Measurements from ENCODE around the gene MYO9B.

Gene MYO9B

DNA sequence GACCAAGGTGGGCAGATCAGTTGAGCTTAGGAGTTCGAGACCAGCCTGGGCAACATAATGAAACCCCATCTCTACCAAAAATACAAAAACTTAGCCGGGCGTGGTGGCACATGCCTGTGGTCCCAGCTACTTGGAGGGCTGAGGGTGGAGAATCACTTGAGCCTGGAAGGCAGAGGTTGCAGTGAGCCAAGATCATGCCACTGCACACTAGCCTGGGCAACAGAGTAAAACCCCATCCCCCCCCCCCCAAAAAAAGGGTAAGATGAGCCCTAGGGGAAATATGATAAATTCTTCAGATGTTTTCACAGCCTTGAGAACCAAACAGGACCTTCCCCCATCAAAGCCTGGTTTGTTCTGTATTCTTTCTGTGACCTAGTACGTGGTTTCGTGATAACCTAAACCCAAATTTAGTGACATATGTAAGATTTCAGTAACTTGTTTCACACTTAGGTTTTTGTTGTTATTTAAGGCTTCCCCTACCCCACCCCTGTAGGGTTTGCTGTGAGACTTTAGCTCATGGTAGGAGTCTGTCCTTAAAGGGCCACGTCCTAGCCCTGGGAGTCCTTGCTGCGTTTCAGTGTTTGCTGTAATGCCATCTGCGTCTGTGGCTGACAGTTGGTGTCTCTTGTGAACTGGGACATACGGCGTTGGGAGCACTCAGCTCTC lies 49.6 kb downstream of the MYO9B start:
- H2AFZ ChIP-seq (ENCODE audit: low read length): no peak overlapping the region

DNA sequence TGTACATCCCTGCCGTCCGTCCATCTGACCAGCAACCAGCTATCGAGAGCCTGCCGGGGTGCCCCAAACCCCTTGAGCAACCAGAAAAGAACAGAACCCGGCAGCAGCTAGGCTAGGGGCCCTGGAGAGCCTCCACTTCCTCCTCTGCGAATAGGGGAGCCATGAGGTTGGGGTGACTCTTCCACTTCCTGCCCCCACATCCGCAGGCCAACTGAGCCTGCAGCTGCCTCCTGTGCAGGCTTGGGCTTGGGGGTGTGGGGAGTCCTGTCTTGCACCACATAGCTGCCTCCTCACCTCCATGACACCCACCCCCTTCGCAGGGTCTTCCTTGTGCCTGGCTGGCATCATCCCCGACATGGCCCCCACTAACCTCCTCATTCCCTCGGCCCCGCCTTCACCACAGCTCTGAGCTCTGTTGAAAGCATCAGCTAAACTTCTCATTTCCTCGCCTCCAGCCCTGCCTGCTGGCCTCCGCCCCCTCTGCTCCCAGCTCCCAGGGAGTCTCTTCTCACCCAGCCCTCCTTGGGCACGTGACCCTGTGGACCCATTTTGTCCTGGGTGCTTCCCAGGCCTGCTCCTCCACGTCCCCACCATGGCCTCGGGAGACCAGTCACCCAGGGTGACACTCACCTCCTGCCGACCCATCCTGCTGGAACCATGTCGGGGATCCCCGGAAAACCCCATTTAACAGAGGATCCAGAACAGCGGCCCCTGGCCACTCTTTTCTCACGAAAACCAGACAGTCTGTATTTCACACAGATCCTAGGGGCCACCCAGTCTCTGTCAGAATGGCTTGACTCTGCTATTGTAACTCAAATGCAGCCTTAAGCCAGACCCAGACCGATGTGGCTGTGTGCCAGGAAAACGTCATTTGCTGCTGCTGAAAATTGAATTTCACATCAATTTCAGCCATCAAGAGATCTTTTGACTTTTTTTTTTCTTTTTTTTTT lies 50.4 kb downstream of the MYO9B start:
- no peaks in the 10 kb centered on the region for H3K36me3 ChIP-seq (ENCODE audit: insufficient read depth, low read length)
- peak overlapping the region; percentile 30 for H3K4me3 ChIP-seq (ENCODE audit: low read depth, low read length, poor library complexity, severe bottlenecking)
- H3K4me1 ChIP-seq (ENCODE audit: insufficient read depth, low read length, severe bottlenecking): peaks cover 27% of the 10 kb centered on the region
- no peaks in the 10 kb centered on the region for H3K9me3 ChIP-seq (ENCODE audit: low read length)
- H3K79me2 ChIP-seq (ENCODE audit: insufficient read depth, low read length): no peaks in the 10 kb centered on the region
- H4K20me1 ChIP-seq (ENCODE audit: insufficient read depth, low read length): no peaks in the 10 kb centered on the region
- no peaks in the 10 kb centered on the region for H3F3A ChIP-seq (ENCODE audit: insufficient read depth, low read length)
- no peak overlapping the region for H2AFZ ChIP-seq (ENCODE audit: low read length)
- no peak for TF ChIP-seq EZH2 (IDR thresholded peaks at IDR 0.05; ENCODE audit: borderline replicate concordance, low read length)
- TF ChIP-seq, protein P1, sequence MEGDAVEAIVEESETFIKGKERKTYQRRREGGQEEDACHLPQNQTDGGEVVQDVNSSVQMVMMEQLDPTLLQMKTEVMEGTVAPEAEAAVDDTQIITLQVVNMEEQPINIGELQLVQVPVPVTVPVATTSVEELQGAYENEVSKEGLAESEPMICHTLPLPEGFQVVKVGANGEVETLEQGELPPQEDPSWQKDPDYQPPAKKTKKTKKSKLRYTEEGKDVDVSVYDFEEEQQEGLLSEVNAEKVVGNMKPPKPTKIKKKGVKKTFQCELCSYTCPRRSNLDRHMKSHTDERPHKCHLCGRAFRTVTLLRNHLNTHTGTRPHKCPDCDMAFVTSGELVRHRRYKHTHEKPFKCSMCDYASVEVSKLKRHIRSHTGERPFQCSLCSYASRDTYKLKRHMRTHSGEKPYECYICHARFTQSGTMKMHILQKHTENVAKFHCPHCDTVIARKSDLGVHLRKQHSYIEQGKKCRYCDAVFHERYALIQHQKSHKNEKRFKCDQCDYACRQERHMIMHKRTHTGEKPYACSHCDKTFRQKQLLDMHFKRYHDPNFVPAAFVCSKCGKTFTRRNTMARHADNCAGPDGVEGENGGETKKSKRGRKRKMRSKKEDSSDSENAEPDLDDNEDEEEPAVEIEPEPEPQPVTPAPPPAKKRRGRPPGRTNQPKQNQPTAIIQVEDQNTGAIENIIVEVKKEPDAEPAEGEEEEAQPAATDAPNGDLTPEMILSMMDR (IDR thresholded peaks at IDR 0.05; ENCODE audit: low read length): no peak
- no peaks in the 10 kb centered on the region for H3K27me3 ChIP-seq (ENCODE audit: insufficient read depth, low read length)
- H3K4me2 ChIP-seq (ENCODE audit: low read length): peak overlapping the region; percentile 51
- peak overlapping the region; percentile 83 for H3K27ac ChIP-seq (ENCODE audit: low read depth, low read length, poor library complexity, severe bottlenecking)
- H3K9me2 ChIP-seq (ENCODE audit: low read depth, low read length): no peaks in the 10 kb centered on the region
- H3K9ac ChIP-seq (ENCODE audit: low read length): peak overlapping the region; percentile 42; the same call in 1 of the 2 replicates

More for the DNA sequence above, 49.6 kb downstream of the MYO9B start:
- Histone ChIP-seq H3K27me3 (ENCODE audit: insufficient read depth, low read length) (no peaks in the 10 kb centered on the region), H3K27ac (ENCODE audit: low read depth, low read length, poor library complexity, severe bottlenecking) (peak overlapping the region; percentile 83), H3F3A (ENCODE audit: insufficient read depth, low read length) (no peaks in the 10 kb centered on the region), H3K9me2 (ENCODE audit: low read depth, low read length) (no peaks in the 10 kb centered on the region), H3K9me3 (ENCODE audit: low read length) (no peaks in the 10 kb centered on the region), H3K36me3 (ENCODE audit: insufficient read depth, low read length) (no peaks in the 10 kb centered on the region), H3K4me3 (ENCODE audit: low read depth, low read length, poor library complexity, severe bottlenecking) (peak overlapping the region; percentile 30), H4K20me1 (ENCODE audit: insufficient read depth, low read length) (no peaks in the 10 kb centered on the region), H3K9ac (ENCODE audit: low read length) (peak overlapping the region; percentile 42; the same call in 1 of the 2 replicates), H3K4me2 (ENCODE audit: low read length) (peak overlapping the region; percentile 51), H3K79me2 (ENCODE audit: insufficient read depth, low read length) (no peaks in the 10 kb centered on the region), H3K4me1 (ENCODE audit: insufficient read depth, low read length, severe bottlenecking) (peaks cover 27% of the 10 kb centered on the region)
- no peak for TF ChIP-seq EZH2 (IDR thresholded peaks at IDR 0.05; ENCODE audit: borderline replicate concordance, low read length)
- TF ChIP-seq, protein P1 (IDR thresholded peaks at IDR 0.05; ENCODE audit: low read length): no peak

DNA sequence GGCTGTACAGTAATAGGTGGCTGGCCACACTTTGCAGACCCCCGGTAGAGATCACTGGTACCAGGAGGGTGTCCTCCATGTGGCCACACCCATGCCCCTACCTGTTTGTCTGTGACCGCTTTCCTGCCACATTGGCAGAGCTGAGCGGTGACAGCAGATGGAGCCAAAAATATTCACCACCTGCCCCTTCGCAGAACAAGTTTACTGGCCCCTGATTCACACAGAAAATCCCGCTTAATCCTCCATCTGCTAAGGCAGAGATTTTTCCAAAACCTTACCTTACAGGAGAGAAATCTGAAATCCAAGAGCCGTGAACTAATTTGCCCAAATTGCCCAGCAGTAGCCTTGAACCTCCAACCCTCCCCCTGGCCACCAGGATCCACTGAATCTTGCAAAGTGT lies 52.1 kb downstream of the MYO9B start:
- Histone ChIP-seq H3F3A (ENCODE audit: insufficient read depth, low read length) (no peaks in the 10 kb centered on the region), H3K4me1 (ENCODE audit: insufficient read depth, low read length, severe bottlenecking) (peaks cover 27% of the 10 kb centered on the region), H3K27me3 (ENCODE audit: insufficient read depth, low read length) (no peaks in the 10 kb centered on the region), H3K9ac (ENCODE audit: low read length) (no peak overlapping the region), H3K36me3 (ENCODE audit: insufficient read depth, low read length) (no peaks in the 10 kb centered on the region), H4K20me1 (ENCODE audit: insufficient read depth, low read length) (no peaks in the 10 kb centered on the region), H3K9me2 (ENCODE audit: low read depth, low read length) (no peaks in the 10 kb centered on the region), H3K4me3 (ENCODE audit: low read depth, low read length, poor library complexity, severe bottlenecking) (no peak overlapping the region), H3K79me2 (ENCODE audit: insufficient read depth, low read length) (no peaks in the 10 kb centered on the region), H3K27ac (ENCODE audit: low read depth, low read length, poor library complexity, severe bottlenecking) (peak overlapping the region; percentile 42), H2AFZ (ENCODE audit: low read length) (no peak overlapping the region), H3K9me3 (ENCODE audit: low read length) (no peaks in the 10 kb centered on the region), H3K4me2 (ENCODE audit: low read length) (no peak overlapping the region)
- TF ChIP-seq, protein P1 (IDR thresholded peaks at IDR 0.05; ENCODE audit: low read length): no peak
- TF ChIP-seq EZH2 (IDR thresholded peaks at IDR 0.05; ENCODE audit: borderline replicate concordance, low read length): no peak
